CD4-positive, alpha-beta T cell treated with Interleukin-15 for 4 hours (primary cell): ENCODE data around the gene PALMD.

Experiments
- DNase-seq: peaks from one replicate; pipeline ENCODE4 v3.0.0-alpha.2; 2020; ENCODE audit warnings: low spot score

PALMD gene

GRCh38 chr1:99635664-99636063 lies 10.2 kb upstream of the PALMD start:
- no peak for DNase-seq

GRCh38 chr1:99636647-99637175 lies 9.2 kb upstream of the PALMD start:
- DNase-seq = no peak

- no peak for DNase-seq
Observed at GRCh38 chr1:99638853-99639252, 7.1 kb upstream of the PALMD start.

GRCh38 chr1:99639408-99639807 lies 6.5 kb upstream of the PALMD start:
- DNase-seq = no peak

GRCh38 chr1:99639945-99640344 lies 6.0 kb upstream of the PALMD start:
- no peak for DNase-seq

- no peak for DNase-seq
Observed at GRCh38 chr1:99640672-99641071, 5.2 kb upstream of the PALMD start.

GRCh38 chr1:99641558-99641957 lies 4.4 kb upstream of the PALMD start:
- DNase-seq = no peak

- DNase-seq = no peak
Observed at GRCh38 chr1:99642053-99642452, 3.9 kb upstream of the PALMD start.

- no peak for DNase-seq
Observed at GRCh38 chr1:99643021-99643779, 2.7 kb upstream of the PALMD start.

GRCh38 chr1:99644279-99645004 lies 1.5 kb upstream of the PALMD start:
- DNase-seq = no peak

GRCh38 chr1:99645203-99645602 lies 710 bp upstream of the PALMD start:
- no peak for DNase-seq

- no peak for DNase-seq
Observed at GRCh38 chr1:99646868-99647267, 955 bp downstream of the PALMD start.

GRCh38 chr1:99647490-99647889 lies 1.6 kb downstream of the PALMD start:
- no peak for DNase-seq

GRCh38 chr1:99648107-99648506 lies 2.2 kb downstream of the PALMD start:
- no peak for DNase-seq

GRCh38 chr1:99650030-99650429 lies 4.1 kb downstream of the PALMD start:
- DNase-seq = no peak

GRCh38 chr1:99650773-99651437 lies 5.0 kb downstream of the PALMD start:
- no peak for DNase-seq

- no peak for DNase-seq
Observed at GRCh38 chr1:99652881-99653281, 7.0 kb downstream of the PALMD start.

GRCh38 chr1:99655376-99655775 lies 9.5 kb downstream of the PALMD start:
- DNase-seq = no peak

- DNase-seq = no peak
Observed at GRCh38 chr1:99656701-99657100, 10.8 kb downstream of the PALMD start.

- DNase-seq = no peak
Observed at GRCh38 chr1:99657213-99658030, 11.5 kb downstream of the PALMD start.

- no peak for DNase-seq
Observed at GRCh38 chr1:99658031-99658290, 12.0 kb downstream of the PALMD start.

- no peak for DNase-seq
Observed at GRCh38 chr1:99659755-99660210, 13.9 kb downstream of the PALMD start.
